Neuronal stem cell (in vitro differentiated cells): ENCODE results near the gene CCNT1.
"Not testable (repeated sequence)": the region's sequence is repeated elsewhere in the genome, so short reads cannot be mapped to it uniquely, and the experiment has no call there.

Source experiments
- DNase-seq: peaks from one replicate; pipeline ENCODE4 v3.0.0-alpha.2; 2013; ENCODE audit warnings: low spot score
- H2AFZ ChIP-seq: one replicate; pipeline ENCODE4 v1.6.1; 2013; ENCODE audit warnings: mild to moderate bottlenecking, low read length, inconsistent platforms
- H2AK5ac ChIP-seq: 2 replicates; pipeline ENCODE4 v1.6.1; 2013; ENCODE audit warnings: low read depth, mild to moderate bottlenecking, inconsistent platforms, low read length, moderate library complexity, mixed read lengths
- H2BK120ac ChIP-seq: 2 replicates; pipeline ENCODE4 v1.6.1; 2013; ENCODE audit warnings: low read depth, mild to moderate bottlenecking, inconsistent platforms, low read length, moderate library complexity, mixed read lengths
- H2BK12ac ChIP-seq: one replicate; pipeline ENCODE4 v1.6.1; 2013; ENCODE audit warnings: low read length, inconsistent platforms
- H2BK15ac ChIP-seq: 2 replicates; pipeline ENCODE4 v1.6.1; 2013; ENCODE audit warnings: mild to moderate bottlenecking, low read length, inconsistent platforms, mixed read lengths
- H2BK5ac ChIP-seq: one replicate; pipeline ENCODE4 v1.6.1; 2013; ENCODE audit warnings: inconsistent platforms, mild to moderate bottlenecking, low read length, moderate library complexity
- H3K14ac ChIP-seq: one replicate; pipeline ENCODE4 v1.6.1; 2013; ENCODE audit warnings: low read length, inconsistent platforms
- H3K18ac ChIP-seq: 2 replicates; pipeline ENCODE4 v1.6.1; 2013; ENCODE audit warnings: low read length, inconsistent platforms
- H3K23ac ChIP-seq: 2 replicates; pipeline ENCODE4 v1.6.1; 2013; ENCODE audit warnings: low read depth, mild to moderate bottlenecking, mixed read lengths, low read length, inconsistent platforms; ENCODE audit not compliant: poor library complexity
- H3K27ac ChIP-seq: replicated peaks from 3 replicates; pipeline ENCODE4 v1.5.1; 2013; ENCODE audit warnings: low read length, inconsistent platforms
- H3K27me3 ChIP-seq, 3 experiments: 2 replicates each; pipeline ENCODE4 v1.6.1; 2013; ENCODE audit warnings: low read length in 3 of 3, mild to moderate bottlenecking in 2 of 3, inconsistent platforms in 1 of 3, low read depth in 1 of 3, mixed read lengths in 1 of 3, moderate library complexity in 1 of 3; ENCODE audit not compliant: control insufficient read depth in 3 of 3, insufficient read depth in 3 of 3
- H3K36me3 ChIP-seq, 2 donors: replicated peaks in 1 of 2; 2 replicates each; pipeline ENCODE4 v1.6.1; 2013; ENCODE audit warnings: low read length in 2 of 2; ENCODE audit not compliant: control insufficient read depth in 2 of 2, insufficient read depth in 2 of 2
- H3K4ac ChIP-seq: 2 replicates; pipeline ENCODE4 v1.6.1; 2013; ENCODE audit warnings: inconsistent platforms, mild to moderate bottlenecking, low read length, moderate library complexity
- H3K4me1 ChIP-seq, 2 donors: 1 replicate in 1 of 2; 2 replicates in 1 of 2; pipeline ENCODE4 v1.6.1; 2013; ENCODE audit warnings: low read length in 2 of 2, low read depth in 1 of 2; ENCODE audit not compliant: control insufficient read depth in 2 of 2, insufficient read depth in 1 of 2
- H3K4me2 ChIP-seq: one replicate; pipeline ENCODE4 v1.6.1; 2013; ENCODE audit warnings: mild to moderate bottlenecking, low read length, inconsistent platforms; ENCODE audit not compliant: insufficient read depth, poor library complexity, severe bottlenecking
- H3K4me3 ChIP-seq, 2 donors: 2 replicates each; pipeline ENCODE4 v1.5.1; 2013; ENCODE audit warnings: low read length in 2 of 2, mild to moderate bottlenecking in 2 of 2, inconsistent platforms in 1 of 2, moderate library complexity in 1 of 2
- H3K79me1 ChIP-seq: one replicate; pipeline ENCODE4 v1.6.1; 2013; ENCODE audit warnings: low read depth, mild to moderate bottlenecking, inconsistent platforms, low read length, moderate library complexity
- H3K9ac ChIP-seq: one replicate; pipeline ENCODE4 v1.6.1; 2013; ENCODE audit warnings: mild to moderate bottlenecking, low read depth, low read length, inconsistent platforms; ENCODE audit not compliant: poor library complexity
- H3K9me3 ChIP-seq, 2 donors: replicated peaks in 1 of 2; 2 replicates each; pipeline versions ENCODE3 to v1.6.1; 2013; ENCODE audit warnings: low read length in 2 of 2, mild to moderate bottlenecking in 2 of 2, inconsistent platforms in 1 of 2, low read depth in 1 of 2, mixed read lengths in 1 of 2, moderate library complexity in 1 of 2; ENCODE audit not compliant: control insufficient read depth in 2 of 2, insufficient read depth in 1 of 2
- H4K8ac ChIP-seq: one replicate; pipeline ENCODE4 v1.6.1; 2013; ENCODE audit warnings: low read depth, mild to moderate bottlenecking, inconsistent platforms, low read length, moderate library complexity
- H4K91ac ChIP-seq: one replicate; pipeline ENCODE4 v1.6.1; 2013; ENCODE audit warnings: low read length, low read depth, mild to moderate bottlenecking, inconsistent platforms; ENCODE audit not compliant: poor library complexity
- WGBS, 2 donors: extraction: QIAGEN DNeasy Blood & Tissue Kit; methylation state at CpG; one replicate each; pipeline ENCODE4 v1.1.7; 2013; ENCODE audit warnings: missing lambda C conversion rate in 2 of 2, mixed read lengths in 1 of 2; ENCODE audit not compliant: insufficient read length in 2 of 2, insufficient replicate concordance in 1 of 2; ENCODE audit errors: extremely low coverage in 2 of 2; 5-methylcytosine and 5-hydroxymethylcytosine counted together

Gene CCNT1

DNA sequence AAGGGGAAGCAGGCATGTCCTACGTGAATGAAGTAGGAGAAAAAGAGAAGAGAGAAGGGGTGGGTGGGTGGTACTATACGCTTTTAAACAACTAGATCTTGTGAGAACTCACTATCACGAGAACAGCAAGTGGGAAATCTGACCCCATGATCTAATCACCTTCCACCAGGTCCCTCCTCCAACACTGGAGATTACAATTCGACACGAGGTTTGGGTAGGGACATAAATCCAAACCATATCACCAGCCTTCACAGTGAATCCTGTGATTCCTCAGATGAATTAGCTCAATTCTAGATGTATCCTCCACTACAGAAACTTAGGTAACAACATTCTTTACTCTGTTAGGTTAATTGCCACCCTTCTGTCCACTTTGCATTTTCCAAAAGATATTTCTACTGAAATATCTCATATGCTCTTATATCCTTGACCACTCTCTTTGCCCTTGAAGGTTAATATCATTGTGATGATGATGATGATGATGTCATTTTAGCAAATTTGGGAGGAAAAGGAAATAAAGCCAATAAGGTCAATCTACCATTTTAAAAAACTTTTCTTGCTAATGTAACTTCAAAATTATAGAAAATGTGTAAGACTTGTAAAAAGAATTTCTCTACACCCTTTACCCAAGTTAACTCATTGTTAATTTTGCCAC lies 23.2 kb upstream of the CCNT1 start:
- no peak overlapping the region for H3K27ac ChIP-seq

DNA sequence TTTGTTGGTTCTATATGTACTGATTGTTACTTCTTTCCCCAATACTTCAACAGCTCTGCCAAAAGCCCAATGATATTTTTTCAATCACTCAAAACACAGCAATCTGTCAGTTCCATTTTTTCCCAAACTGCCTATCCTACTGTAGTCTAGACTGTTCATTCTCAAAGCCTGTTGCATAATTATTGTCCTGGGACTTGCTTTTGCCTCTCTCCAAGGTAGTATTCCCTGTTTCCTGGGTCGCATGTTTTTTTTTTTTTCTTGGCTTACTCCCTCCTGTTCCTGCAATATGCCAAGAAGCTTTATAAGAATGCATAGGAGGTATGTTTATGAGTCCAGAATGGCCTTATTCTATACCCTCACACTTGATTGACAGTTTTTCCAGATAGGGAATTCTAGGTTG lies 19.9 kb upstream of the CCNT1 start:
- Histone ChIP-seq H3K79me1 (no peaks in the 10 kb centered on the region), H3K4ac (no peak overlapping the region), H2AFZ (no peak overlapping the region), H3K4me3 (no peak overlapping the region), H3K27me3 (peaks cover 0 to 22% (median 0%) of the 10 kb centered on the region in 3 experiments), H3K27ac (no peak overlapping the region), H2BK15ac (no peak overlapping the region), H3K36me3 (no peaks in the 10 kb centered on the region), H3K4me2 (no peak overlapping the region), H3K18ac (no peak overlapping the region), H2BK120ac (no peak overlapping the region), H4K8ac (no peak overlapping the region), H3K9me3 (no peaks in the 10 kb centered on the region), H3K9ac (no peak overlapping the region), H2AK5ac (no peak overlapping the region), H3K23ac (no peak overlapping the region), H2BK5ac (no peak overlapping the region), H3K14ac (no peak overlapping the region), H2BK12ac (no peak overlapping the region), H3K4me1 (no peaks in the 10 kb centered on the region), H4K91ac (no peak overlapping the region)
- WGBS, 2 donors: no CpG with 5 or more reads among the region's 1 CpG
- no peak for DNase-seq

More for the DNA sequence above, 23.2 kb upstream of the CCNT1 start:
- DNase-seq: no peak
- Histone ChIP-seq H2AK5ac (no peak overlapping the region), H3K4me3 (no peak overlapping the region), H3K27me3 (peaks cover 0 to 27% (median 0%) of the 10 kb centered on the region in 3 experiments), H2BK12ac (no peak overlapping the region), H3K4me1 (no peaks in the 10 kb centered on the region), H4K8ac (no peak overlapping the region), H2BK5ac (no peak overlapping the region), H3K14ac (no peak overlapping the region), H2BK120ac (no peak overlapping the region), H2BK15ac (no peak overlapping the region), H3K9ac (no peak overlapping the region), H2AFZ (no peak overlapping the region), H3K4me2 (no peak overlapping the region), H3K79me1 (no peaks in the 10 kb centered on the region), H3K18ac (no peak overlapping the region), H3K4ac (no peak overlapping the region), H3K9me3 (no peaks in the 10 kb centered on the region), H4K91ac (no peak overlapping the region), H3K23ac (no peak overlapping the region), H3K36me3 (no peaks in the 10 kb centered on the region)
- WGBS, 2 donors: no CpG with 5 or more reads among the region's 5 CpGs

GRCh38 chr12:48728807-48729206 lies 12.3 kb upstream of the CCNT1 start:
- Histone ChIP-seq H3K9ac (no peak overlapping the region), H3K27ac (no peak overlapping the region), H3K14ac (no peak overlapping the region), H2BK12ac (no peak overlapping the region), H2AK5ac (no peak overlapping the region), H3K9me3 (peaks cover 0 to 2% of the 10 kb centered on the region in 2 donors), H4K8ac (no peak overlapping the region), H3K4me1 (peaks cover 0 to 3% of the 10 kb centered on the region in 2 donors), H3K79me1 (no peaks in the 10 kb centered on the region), H2BK15ac (no peak overlapping the region), H3K4ac (no peak overlapping the region), H2BK5ac (no peak overlapping the region), H3K27me3 (no peaks in the 10 kb centered on the region), H3K23ac (no peak overlapping the region), H3K18ac (no peak overlapping the region), H2AFZ (no peak overlapping the region), H3K4me2 (no peak overlapping the region), H3K4me3 (no peak overlapping the region), H2BK120ac (no peak overlapping the region), H3K36me3 (no peaks in the 10 kb centered on the region), H4K91ac (no peak overlapping the region)
- DNase-seq: no peak
- no CpG with 5 or more reads among the region's 5 CpGs for whole genome bisulfite sequencing, 2 donors

- not testable (repeated sequence) for DNase-seq, H3K27me3 ChIP-seq, H3K79me1 ChIP-seq, H4K91ac ChIP-seq, H3K27ac ChIP-seq, H4K8ac ChIP-seq, H2BK5ac ChIP-seq, H3K4me2 ChIP-seq, H3K4ac ChIP-seq, H3K4me1 ChIP-seq, H2AFZ ChIP-seq, H3K4me3 ChIP-seq, H2AK5ac ChIP-seq, H3K14ac ChIP-seq, H2BK120ac ChIP-seq, H3K23ac ChIP-seq, H3K9me3 ChIP-seq, H3K18ac ChIP-seq, H2BK12ac ChIP-seq, H3K36me3 ChIP-seq, H2BK15ac ChIP-seq, H3K9ac ChIP-seq
- WGBS, 2 donors: no CpG with 5 or more reads among the region's 1 CpG
Measured at GRCh38 chr12:48720737-48721136, 4.2 kb upstream of the CCNT1 start.
